ENCODE measurements around the gene IPO11.
"Not testable (repeated sequence)": the region's sequence is repeated elsewhere in the genome, so short reads cannot be mapped to it uniquely, and the experiment has no call there.

Gene IPO11

DNA sequence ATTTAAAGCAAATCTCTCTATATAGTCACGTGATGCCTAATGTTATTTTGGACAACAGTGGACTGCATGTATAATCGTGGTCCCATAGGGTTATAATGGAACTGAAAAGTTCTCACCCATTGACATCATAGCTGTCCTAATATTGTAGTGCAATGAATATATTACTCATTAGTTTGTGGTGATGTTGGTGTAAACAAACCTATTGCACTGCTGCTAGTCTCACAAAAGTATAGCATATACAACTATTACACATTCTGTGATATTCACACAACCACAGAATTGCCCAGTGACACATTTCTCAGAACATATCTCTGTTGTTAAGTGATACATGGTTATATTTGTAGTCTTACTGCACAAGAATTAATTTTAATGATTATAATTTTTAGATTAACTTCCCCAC is 37.7 kb downstream of the IPO11 start:
- no peak for DNase-seq (ENCODE audit: low spot score)

DNA sequence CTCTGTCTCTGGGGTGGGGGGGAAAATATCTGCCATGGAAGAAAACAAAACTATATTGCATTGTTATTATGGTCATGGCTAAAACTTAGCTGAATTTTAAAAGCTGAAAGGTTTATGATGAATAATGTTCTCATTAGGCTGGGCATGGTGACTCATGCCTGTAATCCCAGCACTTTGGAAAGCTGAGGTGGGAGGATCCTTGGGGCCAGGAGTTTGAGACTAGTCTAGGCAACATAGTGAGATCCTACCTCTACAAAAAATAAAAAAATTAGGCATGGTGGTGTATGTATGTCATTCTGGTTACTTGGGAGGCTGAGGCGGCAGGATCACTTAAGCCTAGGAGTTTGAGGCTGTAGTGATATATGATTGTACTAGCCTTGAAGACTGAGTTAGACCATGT is 44.5 kb downstream of the IPO11 start:
- no peak for DNase-seq (ENCODE audit: low spot score)

DNA sequence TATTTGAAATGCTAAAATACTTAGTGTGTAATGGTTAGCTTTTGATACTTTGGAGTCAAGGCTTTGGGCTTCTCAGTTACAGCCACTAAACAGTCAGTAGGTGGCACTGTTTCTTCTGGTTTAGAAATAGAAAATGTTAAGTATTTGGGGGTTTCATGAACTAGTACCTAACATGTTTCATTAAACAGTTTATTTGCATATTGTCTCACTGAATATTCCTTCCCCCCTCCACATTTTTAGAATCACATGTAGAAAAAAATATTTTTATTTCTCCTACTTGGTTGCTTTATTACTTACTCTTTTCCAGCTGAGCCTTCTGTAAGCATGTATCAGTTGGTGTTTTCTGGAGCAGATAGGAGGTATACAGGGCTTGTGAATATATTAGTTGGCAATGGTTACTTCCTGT is 48.0 kb downstream of the IPO11 start:
- peak; percentile 50 for DNase-seq (ENCODE audit: low spot score)

DNA sequence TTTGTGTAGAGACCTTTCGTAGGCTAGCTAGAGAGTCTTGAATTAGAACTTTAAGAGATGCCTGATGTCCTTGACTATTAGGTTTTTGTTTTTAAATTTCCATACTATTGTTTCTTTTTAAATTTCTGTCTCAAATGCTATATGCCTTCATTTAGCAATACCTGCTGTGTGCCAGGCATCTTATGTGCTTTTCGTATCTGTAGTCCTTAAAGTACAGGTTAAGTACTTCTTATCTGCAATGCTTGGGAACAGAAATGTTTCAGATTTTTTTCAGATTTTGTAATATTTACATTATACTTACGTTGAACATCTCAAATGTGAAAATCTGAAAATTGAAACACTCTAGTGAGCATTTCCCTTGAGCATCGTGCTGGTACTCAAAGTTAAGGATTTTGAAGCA is 49.0 kb downstream of the IPO11 start:
- no peak for DNase-seq (ENCODE audit: low spot score)

DNA sequence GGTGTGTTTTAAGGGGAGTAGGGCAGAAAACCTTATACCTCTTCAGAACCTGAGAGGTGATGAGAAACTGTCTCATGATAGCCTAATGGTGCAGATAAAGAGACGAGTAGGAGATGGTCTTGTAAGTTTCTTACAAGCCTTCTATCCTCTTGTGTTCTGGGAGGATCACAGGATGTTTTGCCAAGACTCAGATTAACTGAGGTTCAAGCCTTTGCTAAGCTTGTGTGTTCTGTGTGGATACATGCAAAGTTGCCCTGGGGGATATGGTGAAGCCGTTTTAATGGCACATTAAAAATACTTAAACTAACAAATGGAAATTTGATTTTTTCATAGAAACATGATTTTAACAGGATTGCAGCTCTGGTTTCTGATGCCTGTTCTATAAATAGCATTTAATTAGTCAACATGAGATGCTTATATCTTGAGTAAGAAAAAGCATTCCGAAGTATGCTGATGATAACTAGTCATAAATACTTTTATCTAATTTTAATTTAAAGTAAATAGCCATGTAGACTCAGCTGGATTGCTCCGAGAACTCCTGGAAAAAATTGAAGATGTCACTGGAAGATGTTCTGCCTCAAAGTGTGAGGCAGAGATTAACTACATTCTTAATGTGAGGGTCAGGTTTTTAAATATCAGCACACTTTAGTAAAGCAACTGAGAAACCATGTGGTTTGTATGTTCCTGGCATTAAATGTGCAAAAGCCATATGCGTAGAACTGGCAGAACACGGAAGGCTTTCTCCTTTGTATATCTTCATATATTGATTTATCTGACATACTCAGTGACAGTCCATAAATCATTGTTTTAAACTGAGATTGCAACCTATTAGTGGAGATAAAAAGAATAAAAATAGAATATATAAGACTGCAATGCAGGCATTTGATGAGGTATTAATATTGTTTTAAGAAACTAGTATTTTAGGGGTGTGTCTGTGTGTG is 53.7 kb downstream of the IPO11 start:
- no peak for DNase-seq (ENCODE audit: low spot score)

DNA sequence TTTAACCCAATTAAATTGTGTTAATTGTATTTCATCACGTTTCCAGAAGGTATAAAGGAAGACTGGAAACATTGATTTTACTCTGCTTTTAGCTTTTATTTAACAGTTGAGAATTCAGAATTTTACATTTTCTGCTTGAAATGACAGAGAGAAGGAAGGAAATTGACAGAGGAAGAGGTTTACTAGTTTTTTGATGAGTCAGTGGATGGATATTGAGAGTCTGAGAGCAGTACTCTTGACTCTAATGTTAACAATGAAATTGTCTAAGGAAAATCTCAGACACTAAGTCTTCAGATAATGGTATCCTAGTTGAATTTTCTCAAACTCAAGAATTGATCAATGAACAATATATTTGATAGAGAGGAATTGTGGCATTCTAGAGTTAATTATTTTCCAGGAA is 60.6 kb downstream of the IPO11 start:
- no peak for DNase-seq (ENCODE audit: low spot score)

DNA sequence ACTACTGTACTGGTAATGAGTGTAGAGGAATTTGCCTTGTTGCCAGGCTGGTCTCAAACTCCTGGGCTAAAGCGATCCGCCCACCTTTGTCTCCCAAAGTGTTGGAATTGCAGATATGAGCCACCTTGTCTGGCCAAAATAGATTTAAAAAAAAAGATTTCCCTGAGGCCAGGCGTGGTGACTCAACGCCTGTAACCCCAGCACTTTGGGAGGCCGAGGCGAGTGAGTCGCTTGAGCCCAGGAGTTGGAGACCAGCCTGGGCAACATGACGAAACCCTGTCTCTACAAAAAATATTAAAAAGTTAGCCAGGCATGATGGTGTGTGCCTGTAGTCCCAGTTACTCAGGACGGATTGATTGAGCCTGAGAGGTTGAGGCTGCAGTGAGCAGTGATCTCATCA is 62.5 kb downstream of the IPO11 start:
- no peak for DNase-seq (ENCODE audit: low spot score)

DNA sequence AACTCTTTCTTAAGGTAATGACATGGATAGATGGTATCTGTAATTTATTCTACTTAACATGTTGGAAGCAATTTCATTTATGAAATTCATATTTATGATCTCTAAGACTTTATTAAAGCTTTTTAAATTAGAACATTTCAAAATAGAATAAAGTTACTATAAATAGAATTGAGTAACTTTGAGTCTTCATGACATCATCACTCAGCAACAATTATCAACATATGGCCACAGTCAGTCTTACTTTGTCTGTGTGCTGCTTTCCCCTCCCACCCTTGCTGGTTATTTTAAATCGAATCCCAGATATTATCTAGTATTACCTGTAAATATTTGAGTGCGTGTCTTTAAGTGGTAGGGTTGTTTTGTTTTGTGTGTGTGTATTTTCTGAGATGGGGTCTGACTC is 65.2 kb downstream of the IPO11 start:
- DNase-seq (ENCODE audit: low spot score), result no peak

DNA sequence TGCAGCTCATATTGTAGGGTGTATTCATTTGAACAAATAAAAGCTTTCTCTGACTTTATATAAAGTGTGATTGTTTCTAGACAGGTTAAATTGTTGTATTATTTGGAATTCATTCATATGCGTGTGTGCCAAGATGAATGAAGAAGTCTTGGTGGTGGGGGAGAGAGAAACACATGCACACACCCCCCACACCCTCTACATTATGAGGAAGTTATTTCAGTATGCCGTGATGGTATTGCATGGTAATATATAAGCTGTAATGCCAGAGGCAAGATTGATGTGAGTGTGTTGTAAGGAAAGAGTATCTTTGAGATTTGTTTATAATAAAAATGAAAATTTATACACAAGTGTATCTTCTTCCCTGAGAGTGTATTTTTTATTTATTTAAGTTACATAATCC is 71.0 kb downstream of the IPO11 start:
- DNase-seq (ENCODE audit: low spot score), result no peak

DNA sequence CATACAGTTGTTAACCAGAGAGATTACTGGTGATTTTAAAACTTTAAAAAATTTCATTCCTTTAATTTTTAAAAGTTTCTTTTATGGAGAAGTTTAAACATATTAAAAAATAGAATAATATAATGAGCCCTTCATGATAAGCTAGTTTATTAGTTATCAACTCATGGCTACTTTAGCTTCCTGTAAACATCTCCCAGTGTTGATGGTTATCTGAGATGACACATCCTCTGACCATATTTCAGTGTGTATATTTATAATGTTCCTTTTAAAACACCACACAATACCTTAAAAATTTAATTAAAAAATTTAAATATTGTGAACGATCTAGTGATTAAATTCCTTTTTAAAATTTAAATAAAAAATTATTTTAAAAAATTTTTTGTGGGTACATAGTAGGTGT is 74.1 kb downstream of the IPO11 start:
- no peak for DNase-seq (ENCODE audit: low spot score)

DNA sequence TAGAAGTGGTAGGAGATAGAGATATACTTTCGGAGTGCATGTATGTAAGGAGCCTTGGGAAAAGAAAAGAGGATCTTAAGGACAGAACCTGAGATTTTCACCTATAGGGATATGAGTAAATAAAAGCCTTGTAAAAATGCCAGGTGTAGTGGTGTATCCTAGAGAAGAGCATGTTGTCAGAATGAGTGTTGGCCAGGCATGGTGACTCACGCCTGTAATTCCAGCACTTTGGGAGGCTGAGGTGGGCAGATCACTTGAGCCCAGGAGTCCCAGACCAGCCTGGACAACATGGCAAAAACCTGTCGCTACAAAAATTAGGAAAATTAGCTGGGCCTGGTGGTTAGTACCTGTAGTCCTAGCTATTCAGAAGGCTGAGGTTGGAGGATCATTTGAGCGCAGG is 76.0 kb downstream of the IPO11 start:
- DNase-seq (ENCODE audit: low spot score), result no peak

DNA sequence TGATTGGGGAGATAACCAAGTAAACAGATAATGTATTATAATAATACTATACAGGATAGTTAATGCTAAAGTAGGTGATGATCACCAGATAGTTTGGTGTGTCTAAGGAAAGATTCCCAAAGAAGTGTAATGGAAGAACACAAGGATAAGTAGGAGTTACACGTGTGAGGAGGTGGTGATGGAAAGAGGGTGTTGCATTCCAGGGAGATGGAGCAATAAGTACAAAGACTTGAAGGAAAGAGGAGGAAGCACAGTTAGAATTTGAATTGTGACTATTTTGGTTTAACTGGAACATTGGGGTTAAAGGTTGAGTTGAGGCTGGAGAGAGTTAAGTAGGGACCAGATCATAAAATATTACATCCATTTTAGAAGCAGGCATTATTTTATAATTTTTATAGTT is 76.9 kb downstream of the IPO11 start:
- no peak for DNase-seq (ENCODE audit: low spot score)

DNA sequence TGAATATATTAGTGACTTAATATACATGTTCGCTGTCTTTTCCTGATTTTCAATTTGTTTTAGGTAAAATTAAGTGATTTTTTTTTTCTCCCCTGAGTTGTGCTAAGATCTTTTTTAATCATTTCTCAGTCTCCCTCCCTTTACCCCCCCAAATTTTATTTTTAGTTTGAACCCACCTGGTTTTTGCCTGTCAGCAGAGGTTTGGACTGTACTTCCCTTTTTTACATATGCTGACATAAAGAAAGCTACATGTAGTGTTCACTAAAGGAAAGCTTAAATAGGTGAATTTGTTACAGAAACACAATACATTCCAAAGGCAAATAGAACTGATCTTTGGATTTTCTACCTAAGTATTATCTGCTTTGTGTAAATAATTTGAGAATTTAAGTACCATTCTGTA is 82.2 kb downstream of the IPO11 start:
- no peak for DNase-seq (ENCODE audit: low spot score)

DNA sequence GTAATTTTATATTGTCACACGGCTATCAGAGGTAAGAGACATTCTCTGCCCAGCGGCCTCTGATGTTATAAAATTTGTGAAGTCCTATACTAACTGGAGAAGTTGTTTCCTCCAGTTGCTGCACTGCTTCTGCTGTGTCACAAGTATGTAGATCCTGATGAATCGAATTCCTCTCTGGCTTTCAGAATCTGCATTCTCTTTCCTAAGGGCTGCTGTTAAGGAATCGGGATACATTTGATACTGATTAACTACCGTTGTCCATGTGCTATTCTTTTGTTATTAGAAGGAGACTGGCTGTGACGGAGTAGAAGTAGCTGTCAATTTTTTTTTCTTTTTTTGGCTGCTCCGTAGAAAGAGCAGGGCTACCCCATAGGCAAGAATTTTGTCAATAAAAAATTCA is 84.3 kb downstream of the IPO11 start:
- DNase-seq (ENCODE audit: low spot score), result no peak

DNA sequence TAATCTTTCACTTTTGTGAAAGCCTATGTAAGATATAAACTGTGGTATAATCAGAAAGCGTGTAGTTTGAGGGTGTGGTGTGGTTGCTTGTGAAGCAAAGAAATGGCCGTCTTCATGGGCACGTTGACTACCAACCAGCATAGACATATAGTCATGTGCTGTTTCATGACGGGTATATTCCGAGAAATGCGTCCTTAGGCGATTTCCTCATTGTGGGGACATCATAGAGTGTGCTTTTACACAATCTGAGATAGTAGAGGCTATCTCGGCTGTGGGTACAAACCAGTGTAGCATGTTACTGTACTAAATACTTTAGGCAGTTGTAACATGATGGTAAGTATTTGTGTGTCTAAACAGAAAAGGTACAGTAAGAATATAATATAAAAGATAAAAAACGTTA is 86.4 kb downstream of the IPO11 start:
- no peak for DNase-seq (ENCODE audit: low spot score)

DNA sequence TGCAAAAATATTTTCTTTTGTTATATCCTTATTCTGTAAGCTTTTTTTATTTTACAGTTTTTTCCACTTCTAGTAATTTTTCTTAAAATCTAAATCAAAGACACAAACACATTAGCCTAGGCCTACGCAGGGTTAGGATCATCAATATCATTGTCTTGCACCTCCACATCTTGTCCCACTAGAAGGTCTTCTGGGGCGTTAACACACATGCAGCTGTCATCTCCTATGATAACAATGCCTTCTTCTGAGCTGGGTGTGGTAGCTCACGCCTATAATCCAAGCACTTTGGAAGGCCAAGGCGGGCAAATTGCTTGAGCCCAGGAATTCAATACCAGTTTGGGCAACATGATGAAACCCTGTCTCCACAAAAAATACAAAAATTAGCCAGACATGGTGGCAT is 87.2 kb downstream of the IPO11 start:
- no peak for DNase-seq (ENCODE audit: low spot score)

DNA sequence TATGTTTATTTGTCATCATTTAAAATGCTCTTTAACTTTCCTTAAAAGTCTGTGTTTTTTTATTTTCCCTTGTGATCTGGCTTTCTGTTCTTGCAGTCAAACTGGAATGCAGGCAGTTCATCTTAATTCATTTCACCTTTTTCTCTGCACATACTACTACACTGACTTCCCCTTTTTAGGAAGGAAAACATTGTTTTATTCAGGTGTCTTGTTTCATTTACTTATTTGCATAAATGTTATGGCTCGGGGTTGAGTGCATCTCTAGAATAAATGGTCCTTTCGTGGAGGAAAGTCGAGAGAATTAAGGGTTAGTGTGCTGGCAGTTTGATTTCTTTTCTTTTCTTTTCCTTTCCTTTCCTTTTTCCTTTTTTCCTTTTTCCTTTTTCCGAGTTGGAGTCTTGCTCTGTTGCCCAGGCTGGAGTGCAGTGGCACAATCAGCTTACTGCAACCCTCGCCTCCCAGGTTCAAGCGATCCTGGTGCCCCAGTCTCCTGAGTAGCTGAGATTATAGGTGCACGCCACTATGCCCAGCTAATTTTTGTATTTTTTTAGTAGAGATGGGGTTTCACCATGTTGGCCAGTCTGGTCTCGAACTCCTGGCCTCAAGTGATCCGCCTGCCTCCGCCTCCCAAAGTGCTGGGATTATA is 90.0 kb downstream of the IPO11 start:
- DNase-seq (ENCODE audit: low spot score), result no peak

DNA sequence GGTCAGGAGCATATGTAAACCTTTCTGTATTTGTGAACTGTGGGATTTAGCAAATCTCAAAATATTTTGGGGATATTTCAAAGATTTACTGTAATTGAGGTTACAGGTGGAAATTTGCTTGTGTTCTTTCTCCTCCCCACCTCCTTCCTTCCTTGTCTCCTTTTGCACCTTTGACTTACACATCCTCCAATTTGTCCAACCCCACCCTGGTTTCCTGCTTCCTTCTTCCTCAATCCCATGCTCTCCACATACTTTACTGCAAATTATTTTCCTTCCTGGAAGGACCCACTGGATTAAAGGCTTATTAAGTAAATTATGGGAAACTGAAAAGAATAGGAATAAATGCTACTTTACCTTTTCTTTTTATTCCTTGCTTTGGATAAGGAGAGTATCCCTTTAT is 91.6 kb downstream of the IPO11 start:
- no peak for DNase-seq (ENCODE audit: low spot score)

DNA sequence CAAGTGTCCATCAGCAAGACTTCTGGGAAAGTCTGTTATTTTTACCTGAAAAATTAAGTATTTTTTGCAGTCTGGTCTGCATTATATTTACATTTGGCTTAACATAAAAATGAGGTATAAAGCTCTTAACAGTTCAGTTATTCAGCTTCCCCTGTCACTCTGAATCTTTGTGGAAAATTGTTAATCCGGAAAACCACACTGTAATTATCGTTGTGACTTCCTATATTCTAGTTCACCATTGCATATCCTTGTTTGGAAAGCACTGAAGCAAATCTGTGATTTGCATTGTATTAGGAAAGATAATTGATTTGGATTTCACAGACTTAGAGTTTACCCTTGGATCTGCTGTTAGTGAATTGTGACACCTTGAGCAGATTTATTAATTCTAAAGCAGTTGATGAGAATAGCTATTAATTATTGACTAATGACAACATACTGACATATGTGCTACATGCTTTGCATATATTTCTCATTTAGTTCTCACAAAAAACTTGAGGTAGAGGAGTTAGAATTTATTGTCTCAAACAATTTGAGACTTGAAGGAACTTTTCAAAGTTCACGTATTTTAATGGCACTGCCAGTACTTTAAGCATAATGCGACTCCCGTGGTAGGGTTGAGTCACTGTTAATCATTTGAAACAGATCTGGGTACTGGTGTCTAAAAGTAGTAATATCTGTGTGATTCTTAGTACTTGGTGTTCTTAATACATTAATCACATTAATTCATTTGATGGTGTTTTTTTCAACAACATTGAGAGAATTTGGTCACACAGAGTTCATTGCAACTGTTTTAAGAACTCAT is 94.3 kb downstream of the IPO11 start:
- no peak for DNase-seq (ENCODE audit: low spot score)

DNA sequence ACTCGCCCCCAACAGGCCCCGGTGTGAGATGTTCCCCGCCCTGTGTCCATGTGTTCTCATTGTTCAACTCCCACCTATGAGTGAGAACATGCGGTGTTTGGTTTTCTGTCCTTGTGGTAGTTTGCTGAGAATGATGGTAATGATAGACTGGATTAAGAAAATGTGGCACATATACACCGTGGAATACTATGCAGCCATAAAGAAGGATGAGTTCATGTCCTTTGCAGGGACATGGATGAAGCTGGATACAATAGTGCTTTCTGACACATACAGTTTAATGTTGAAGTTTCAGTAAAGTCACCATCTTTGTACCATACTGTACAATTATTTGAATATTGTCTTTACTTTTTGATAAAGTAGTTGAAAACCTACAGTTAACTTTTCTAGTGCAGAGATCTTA is 96.2 kb downstream of the IPO11 start:
- not testable (repeated sequence) for DNase-seq (ENCODE audit: low spot score)

DNA sequence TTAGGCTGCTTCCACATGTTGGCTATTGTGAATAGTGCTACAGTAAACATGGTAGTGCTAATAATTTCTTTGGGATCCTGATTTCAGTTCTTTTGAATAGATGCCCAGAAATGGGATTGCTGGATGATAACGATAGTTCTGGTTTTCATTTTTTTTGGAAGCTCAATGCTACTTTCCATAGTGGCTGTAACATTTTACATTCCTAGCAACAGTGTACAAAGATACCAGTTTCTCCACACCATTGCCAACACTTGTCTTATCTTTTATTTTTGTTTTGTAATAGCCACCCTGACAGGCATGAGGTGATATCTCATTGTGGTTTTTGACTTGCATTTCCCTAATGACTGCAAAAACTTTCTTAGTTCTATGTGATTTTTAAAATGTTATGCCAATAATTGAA is 97.2 kb downstream of the IPO11 start:
- DNase-seq (ENCODE audit: low spot score), result no peak

DNA sequence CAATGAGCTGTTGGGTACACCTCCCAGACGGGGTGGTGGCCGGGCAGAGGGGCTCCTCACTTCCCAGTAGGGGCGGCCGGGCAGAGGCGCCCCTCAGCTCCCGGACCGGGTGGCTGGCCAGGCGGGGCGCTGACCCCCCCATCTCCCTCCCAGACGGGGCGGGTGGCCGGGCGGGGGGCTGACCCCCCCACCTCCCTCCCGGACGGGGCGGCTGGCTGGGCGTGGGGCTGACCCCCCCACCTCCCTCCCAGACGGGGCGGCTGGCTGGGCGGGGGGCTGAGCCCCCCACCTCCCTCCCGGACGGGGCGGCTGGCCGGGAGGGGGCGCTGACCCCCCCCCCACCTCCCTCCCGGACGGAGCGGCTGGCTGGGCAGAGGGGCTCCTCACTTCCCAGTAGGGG is 100.5 kb downstream of the IPO11 start:
- not testable (repeated sequence) for DNase-seq (ENCODE audit: low spot score)

Data from CD4-positive, alpha-beta T cell treated with Interleukin-2 at 100 ng/mL for 4 hours (primary cell).